Endodermal cell (in vitro differentiated cells): ENCODE results near the gene GRID1. TPM values are rescaled to one million over a fixed set of nuclear protein-coding genes. Genes with fewer than 3 reads are reported as not detected.

ENCODE experiments used
- DNase-seq: peaks from one replicate; pipeline ENCODE4 v3.0.0-alpha.2; 2017
- H3K27ac ChIP-seq: 2 replicates; pipeline ENCODE4 v1.5.1; 2013; ENCODE audit warnings: mild to moderate bottlenecking, low read depth, low read length, moderate library complexity
- H3K27me3 ChIP-seq: 2 replicates; pipeline ENCODE4 v1.6.1; 2013; ENCODE audit warnings: mild to moderate bottlenecking, low read length, moderate library complexity; ENCODE audit not compliant: insufficient read depth, control insufficient read depth, poor library complexity, severe bottlenecking
- H3K36me3 ChIP-seq: 2 replicates; pipeline ENCODE4 v1.7.0; 2013; ENCODE audit warnings: mild to moderate bottlenecking, low read length, moderate library complexity; ENCODE audit not compliant: control insufficient read depth, insufficient read depth
- H3K4me1 ChIP-seq: one replicate; pipeline ENCODE4 v1.7.0; 2013; ENCODE audit warnings: low read length; ENCODE audit not compliant: control insufficient read depth, insufficient read depth
- H3K4me3 ChIP-seq: 2 replicates; pipeline ENCODE4 v1.5.1; 2013; ENCODE audit warnings: mild to moderate bottlenecking, low read length, moderate library complexity
- H3K9ac ChIP-seq: 2 replicates; pipeline ENCODE4 v1.6.1; 2013; ENCODE audit warnings: mild to moderate bottlenecking, low read length, moderate library complexity; ENCODE audit not compliant: poor library complexity, severe bottlenecking; ENCODE audit errors: extremely low read depth
- H3K9me3 ChIP-seq: 2 replicates; pipeline ENCODE4 v1.6.1; 2013; ENCODE audit warnings: mild to moderate bottlenecking, low read length, moderate library complexity; ENCODE audit not compliant: control insufficient read depth
- H3K27ac Mint-ChIP-seq: 2 replicates; pipeline ENCODE4 v1.8.0; 2020; ENCODE audit warnings: mixed read lengths
- H3K27me3 Mint-ChIP-seq: 2 replicates; pipeline ENCODE4 v1.8.0; 2021; ENCODE audit warnings: mild to moderate bottlenecking, mixed read lengths; ENCODE audit not compliant: insufficient read depth
- H3K36me3 Mint-ChIP-seq: 2 replicates; pipeline ENCODE4 v1.8.0; 2020; ENCODE audit warnings: low read depth, mixed read lengths
- H3K4me1 Mint-ChIP-seq: 2 replicates; pipeline ENCODE4 v1.8.0; 2020; ENCODE audit warnings: mixed read lengths
- H3K4me3 Mint-ChIP-seq: 2 replicates; pipeline ENCODE4 v1.8.0; 2020; ENCODE audit warnings: mild to moderate bottlenecking, moderate library complexity, mixed read lengths
- H3K9me3 Mint-ChIP-seq: 2 replicates; pipeline ENCODE4 v1.8.0; 2020; ENCODE audit warnings: mild to moderate bottlenecking, mixed read lengths
- WGBS, 2 experiments: methylation state at CpG; one replicate each; pipeline versions ENCODE4 v1.1.5 to v1.1.7; 2013; ENCODE audit warnings: missing lambda C conversion rate in 2 of 2, mixed read lengths in 1 of 2; ENCODE audit not compliant: insufficient coverage in 1 of 2, insufficient read length in 1 of 2; 5-methylcytosine and 5-hydroxymethylcytosine counted together
- total RNA-seq, 2 donors: library from RNA; stranded (reverse); fragmentation: NEBNext Ultra II Directional in 1 of 2; extraction: Animal tissue kit (Norgen Biotek cat#: 25700) in 1 of 2; gene quantifications; 2 replicates in 1 of 2; 3 replicates in 1 of 2; pipeline ENCODE4 v1.2.1, GENCODE V29; 2021
- TF ChIP-seq, protein P1 (sequence below): fragments of 200-600 bp; sonication (generic); conservative IDR thresholded peaks from 2 replicates; pipeline ENCODE4 v1.5.0; 2021; ENCODE audit warnings: antibody characterized with exemption, mild to moderate bottlenecking

GRID1 gene
- total RNA-seq, 2 donors from 2014 or later = 0.13 to 0.53 TPM

DNA sequence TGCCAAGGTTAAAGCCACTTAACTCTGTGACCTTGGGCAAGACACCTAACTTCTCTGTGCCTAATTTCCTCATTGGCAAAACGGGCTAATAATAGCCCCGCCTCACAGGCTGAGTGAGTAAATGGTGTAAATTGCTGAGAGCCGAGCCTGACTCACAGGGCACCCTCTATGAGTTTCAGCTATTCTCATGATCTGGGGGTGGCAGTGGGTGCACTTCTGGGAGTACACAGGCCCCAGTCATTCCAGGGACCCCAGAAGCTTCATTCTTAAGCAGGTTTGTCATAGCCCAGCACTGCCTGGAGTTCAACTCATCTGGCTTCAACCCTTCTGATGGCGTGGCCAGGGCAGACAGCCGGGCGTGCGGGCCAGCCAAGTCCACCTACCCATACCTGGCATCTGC, 137.2 kb downstream of the GRID1 start:
- Mint-ChIP-seq H3K4me1 (peaks cover 20% of the 10 kb centered on the region), H3K27ac (no peak overlapping the region), H3K4me3 (no peak overlapping the region), H3K27me3 (no peaks in the 10 kb centered on the region), H3K36me3 (no peaks in the 10 kb centered on the region), H3K9me3 (no peaks in the 10 kb centered on the region)
- 85 to 100% methylated on average over 2 to 7 of the region's 7 CpGs for WGBS, 2 experiments
- no peak for DNase-seq
- TF ChIP-seq, protein P1, sequence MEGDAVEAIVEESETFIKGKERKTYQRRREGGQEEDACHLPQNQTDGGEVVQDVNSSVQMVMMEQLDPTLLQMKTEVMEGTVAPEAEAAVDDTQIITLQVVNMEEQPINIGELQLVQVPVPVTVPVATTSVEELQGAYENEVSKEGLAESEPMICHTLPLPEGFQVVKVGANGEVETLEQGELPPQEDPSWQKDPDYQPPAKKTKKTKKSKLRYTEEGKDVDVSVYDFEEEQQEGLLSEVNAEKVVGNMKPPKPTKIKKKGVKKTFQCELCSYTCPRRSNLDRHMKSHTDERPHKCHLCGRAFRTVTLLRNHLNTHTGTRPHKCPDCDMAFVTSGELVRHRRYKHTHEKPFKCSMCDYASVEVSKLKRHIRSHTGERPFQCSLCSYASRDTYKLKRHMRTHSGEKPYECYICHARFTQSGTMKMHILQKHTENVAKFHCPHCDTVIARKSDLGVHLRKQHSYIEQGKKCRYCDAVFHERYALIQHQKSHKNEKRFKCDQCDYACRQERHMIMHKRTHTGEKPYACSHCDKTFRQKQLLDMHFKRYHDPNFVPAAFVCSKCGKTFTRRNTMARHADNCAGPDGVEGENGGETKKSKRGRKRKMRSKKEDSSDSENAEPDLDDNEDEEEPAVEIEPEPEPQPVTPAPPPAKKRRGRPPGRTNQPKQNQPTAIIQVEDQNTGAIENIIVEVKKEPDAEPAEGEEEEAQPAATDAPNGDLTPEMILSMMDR = no peak
- no peaks in the 10 kb centered on the region for H3K36me3 ChIP-seq
- no peak overlapping the region for H3K27ac ChIP-seq
- H3K27me3 ChIP-seq = no peaks in the 10 kb centered on the region
- H3K9me3 ChIP-seq = no peaks in the 10 kb centered on the region
- H3K4me3 ChIP-seq = no peak overlapping the region
- H3K4me1 ChIP-seq = peaks cover 3% of the 10 kb centered on the region
- H3K9ac ChIP-seq = no peak overlapping the region

DNA sequence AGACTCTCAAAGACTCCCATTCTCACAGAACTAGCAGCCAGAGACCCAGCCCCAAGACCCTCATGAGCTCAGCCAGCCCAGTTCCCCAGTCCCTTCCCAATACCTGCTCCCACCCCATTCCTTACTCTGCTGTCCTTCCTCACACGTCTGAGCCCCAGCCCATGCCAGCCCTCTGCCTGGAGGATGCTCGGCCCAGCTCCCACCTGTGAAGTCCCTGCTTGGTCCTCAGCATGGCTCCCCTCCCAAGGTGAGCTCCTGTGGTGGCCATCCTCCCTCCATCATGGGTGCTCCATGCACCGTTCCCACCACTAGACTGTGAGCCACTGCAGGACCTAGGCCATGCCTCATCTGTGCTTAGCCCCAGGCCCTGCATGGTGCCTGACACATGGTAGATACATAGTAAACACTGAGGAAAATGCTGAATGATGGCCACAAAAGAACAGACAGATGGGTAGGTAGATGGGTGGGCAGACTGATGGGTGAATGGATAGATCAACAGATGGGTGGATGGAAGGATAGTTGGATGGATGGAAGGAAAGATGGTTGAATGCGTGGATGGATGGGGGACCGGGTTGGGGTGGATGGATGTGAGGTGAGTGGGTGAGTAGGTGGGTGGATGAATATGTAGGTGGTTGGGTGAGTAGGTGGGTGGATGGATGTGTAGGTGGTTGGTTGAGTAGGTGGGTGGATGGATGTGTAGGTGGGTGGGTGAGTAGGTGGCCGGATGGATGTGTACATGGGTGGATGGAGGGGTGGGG, 138.9 kb downstream of the GRID1 start:
- no peaks in the 10 kb centered on the region for H3K36me3 Mint-ChIP-seq
- H3K4me1 Mint-ChIP-seq = peaks cover 5% of the 10 kb centered on the region
- H3K9me3 Mint-ChIP-seq = no peaks in the 10 kb centered on the region

DNA sequence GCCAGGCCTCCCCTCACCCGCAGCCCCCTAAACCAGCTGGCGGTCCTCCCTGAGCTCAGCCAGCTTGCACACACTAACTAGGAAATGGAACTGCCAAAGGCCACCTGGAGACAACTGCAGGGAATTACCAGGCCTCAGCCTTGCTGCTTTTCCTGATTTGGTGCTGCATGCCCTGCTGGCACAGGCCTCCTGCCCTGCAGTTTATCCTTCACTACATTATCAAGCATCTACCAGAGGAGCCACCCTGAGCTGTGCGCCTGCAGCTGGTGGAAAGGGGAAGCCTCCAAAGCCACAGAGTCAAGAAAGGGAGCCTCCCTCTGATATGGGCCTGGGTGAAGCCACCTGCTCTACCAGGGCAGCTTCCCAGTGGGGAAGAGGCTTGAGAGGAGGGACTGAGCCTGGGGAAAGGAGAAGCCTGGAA, 139.8 kb downstream of the GRID1 start:
- no peaks in the 10 kb centered on the region for H3K36me3 Mint-ChIP-seq
- DNase-seq = no peak
- H3K4me3 Mint-ChIP-seq = no peak overlapping the region
- H3K27me3 ChIP-seq = no peaks in the 10 kb centered on the region
- 88 to 90% methylated on average over 2 to 3 of the region's 3 CpGs for WGBS, 2 experiments
- no peak overlapping the region for H3K27ac Mint-ChIP-seq
- peaks cover 5% of the 10 kb centered on the region for H3K4me1 Mint-ChIP-seq
- H3K9me3 ChIP-seq = no peaks in the 10 kb centered on the region
- no peaks in the 10 kb centered on the region for H3K36me3 ChIP-seq
- H3K4me1 ChIP-seq = no peaks in the 10 kb centered on the region
- TF ChIP-seq, protein P1 = peak; percentile 23
- H3K27me3 Mint-ChIP-seq = no peaks in the 10 kb centered on the region
- H3K9ac ChIP-seq = no peak overlapping the region
- no peak overlapping the region for H3K27ac ChIP-seq
- no peak overlapping the region for H3K4me3 ChIP-seq
- H3K9me3 Mint-ChIP-seq = no peaks in the 10 kb centered on the region

More for the DNA sequence above, 138.9 kb downstream of the GRID1 start:
- Histone ChIP-seq H3K9ac (no peak overlapping the region), H3K36me3 (no peaks in the 10 kb centered on the region), H3K4me1 (no peaks in the 10 kb centered on the region), H3K4me3 (no peak overlapping the region), H3K9me3 (no peaks in the 10 kb centered on the region), H3K27ac (no peak overlapping the region), H3K27me3 (no peaks in the 10 kb centered on the region)
- 79 to 94% methylated on average over 5 of the region's 6 CpGs for WGBS, 2 experiments
- DNase-seq = no peak
- no peak overlapping the region for H3K4me3 Mint-ChIP-seq
- H3K27ac Mint-ChIP-seq = no peak overlapping the region
- TF ChIP-seq, protein P1 = no peak
- no peaks in the 10 kb centered on the region for H3K27me3 Mint-ChIP-seq
